ENCODE measurements around the gene BAK1. TPM values are rescaled to one million over a fixed set of nuclear protein-coding genes. Genes with fewer than 3 reads are reported as not detected.

BAK1 gene
- total and polyA plus RNA-seq, 2 experiments from 2014 or later: 18.6 to 33.1 TPM

DNA sequence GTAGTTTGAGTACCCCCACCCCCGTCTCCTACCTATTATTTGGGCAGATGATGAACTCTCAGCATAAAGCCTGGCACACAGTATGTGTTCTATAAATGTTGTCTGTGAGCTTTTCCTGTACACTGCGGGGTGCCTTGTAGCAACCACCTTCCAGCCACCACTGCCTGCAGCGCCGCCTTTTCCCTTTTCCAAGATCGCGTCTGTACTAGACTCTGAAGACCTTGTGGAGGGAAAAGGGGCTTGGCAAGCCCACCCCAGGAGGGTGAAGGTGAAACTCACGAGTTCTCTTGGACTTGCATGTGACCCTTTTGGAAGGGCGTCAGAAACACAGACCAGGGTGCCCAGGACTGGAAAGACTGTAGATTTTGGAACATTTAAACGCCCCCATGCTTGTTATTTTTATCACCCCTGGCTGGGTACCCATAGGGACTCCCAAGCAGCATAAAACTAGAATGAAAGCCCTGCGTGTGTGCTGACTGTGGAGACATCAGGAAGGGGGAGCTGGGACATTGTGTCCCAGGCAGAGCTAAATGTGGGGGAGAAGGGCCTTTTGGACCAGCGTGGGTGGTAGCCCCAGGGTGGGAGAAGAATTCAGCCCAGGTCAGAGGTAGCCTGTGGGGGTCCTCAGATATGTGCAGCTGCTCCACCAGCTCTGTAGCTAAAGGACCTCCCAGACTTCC, 8.3 kb downstream of the BAK1 start:
- H3K4me2 ChIP-seq: peak overlapping the region; percentile 93
- peak overlapping the region; percentile 92 for H2AFZ ChIP-seq
- H3K27ac ChIP-seq: peak overlapping the region; percentile 96
- no peaks in the 10 kb centered on the region for H3K79me2 ChIP-seq
- H3K36me3 ChIP-seq (replicated peaks; ENCODE audit: insufficient read depth, low read depth): no peaks in the 10 kb centered on the region
- no peaks in the 10 kb centered on the region for H4K20me1 ChIP-seq (ENCODE audit: insufficient read depth, poor library complexity, severe bottlenecking)
- peak overlapping the region; percentile 76 for H3K4me3 ChIP-seq
- no peaks in the 10 kb centered on the region for H3K27me3 ChIP-seq
- no peaks in the 10 kb centered on the region for H3K9me3 ChIP-seq (ENCODE audit: low read depth)
- 80% methylated on average over 11 of the region's 11 CpGs for WGBS (ENCODE audit: low lambda C conversion rate, missing lambda C conversion rate)
- TF ChIP-seq, protein P1, sequence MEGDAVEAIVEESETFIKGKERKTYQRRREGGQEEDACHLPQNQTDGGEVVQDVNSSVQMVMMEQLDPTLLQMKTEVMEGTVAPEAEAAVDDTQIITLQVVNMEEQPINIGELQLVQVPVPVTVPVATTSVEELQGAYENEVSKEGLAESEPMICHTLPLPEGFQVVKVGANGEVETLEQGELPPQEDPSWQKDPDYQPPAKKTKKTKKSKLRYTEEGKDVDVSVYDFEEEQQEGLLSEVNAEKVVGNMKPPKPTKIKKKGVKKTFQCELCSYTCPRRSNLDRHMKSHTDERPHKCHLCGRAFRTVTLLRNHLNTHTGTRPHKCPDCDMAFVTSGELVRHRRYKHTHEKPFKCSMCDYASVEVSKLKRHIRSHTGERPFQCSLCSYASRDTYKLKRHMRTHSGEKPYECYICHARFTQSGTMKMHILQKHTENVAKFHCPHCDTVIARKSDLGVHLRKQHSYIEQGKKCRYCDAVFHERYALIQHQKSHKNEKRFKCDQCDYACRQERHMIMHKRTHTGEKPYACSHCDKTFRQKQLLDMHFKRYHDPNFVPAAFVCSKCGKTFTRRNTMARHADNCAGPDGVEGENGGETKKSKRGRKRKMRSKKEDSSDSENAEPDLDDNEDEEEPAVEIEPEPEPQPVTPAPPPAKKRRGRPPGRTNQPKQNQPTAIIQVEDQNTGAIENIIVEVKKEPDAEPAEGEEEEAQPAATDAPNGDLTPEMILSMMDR (IDR thresholded peaks at IDR 0.05; ENCODE audit: poor library complexity): no peak
- TF ChIP-seq EZH2phosphoT487 (IDR thresholded peaks at IDR 0.05; ENCODE audit: low read depth, severe bottlenecking, unreplicated experiment) (no peak), EZH2 (IDR thresholded peaks at IDR 0.05; ENCODE audit: borderline replicate concordance) (no peak)
- no peak for DNase-seq (ENCODE audit: low spot score)
- no peaks in the 10 kb centered on the region for H3K9me2 ChIP-seq (replicated peaks; ENCODE audit: insufficient read depth)
- H3K4me1 ChIP-seq (ENCODE audit: insufficient read depth): no peaks in the 10 kb centered on the region

DNA sequence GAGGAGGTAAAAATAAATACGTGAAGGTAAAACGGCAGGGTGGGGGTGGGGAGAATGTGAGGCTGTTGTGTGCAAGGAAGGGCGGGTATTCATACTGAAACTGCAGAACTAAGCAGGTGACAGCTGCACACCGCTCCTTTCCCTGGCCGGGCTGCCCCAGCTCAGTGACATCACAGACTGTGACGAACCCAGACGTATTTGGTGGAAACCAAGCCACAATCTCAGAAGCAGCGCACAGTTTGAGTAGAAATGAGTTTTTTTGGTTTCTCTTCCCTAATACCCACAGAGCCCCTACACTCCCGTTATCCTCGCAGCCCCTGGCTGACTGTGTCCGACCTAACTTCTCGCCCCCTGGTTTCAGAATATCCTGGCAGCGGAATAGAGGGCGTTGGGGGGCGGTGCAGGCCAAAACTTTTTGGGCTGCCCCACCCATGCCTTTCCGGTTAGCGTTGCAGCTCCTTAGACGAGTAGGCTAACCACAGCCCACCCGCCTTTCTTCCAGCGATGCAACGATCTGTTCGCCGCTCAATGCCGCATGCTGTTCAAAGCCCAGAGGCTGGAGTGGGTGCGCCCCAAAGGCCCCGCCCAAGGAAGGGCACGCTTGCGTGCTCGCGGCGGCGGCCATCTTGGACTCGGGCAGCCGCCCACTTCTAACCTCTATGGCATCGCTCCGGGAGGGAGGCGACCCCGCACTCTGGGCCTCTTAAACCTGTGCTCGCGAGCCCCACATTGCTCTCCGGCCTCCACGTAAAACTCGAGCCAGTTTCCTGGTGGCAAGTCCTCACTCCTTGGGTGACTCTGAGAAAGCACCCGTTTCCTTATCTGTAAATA, 9.1 kb downstream of the BAK1 start:
- no peaks in the 10 kb centered on the region for H3K4me1 ChIP-seq (ENCODE audit: insufficient read depth)
- peak overlapping the region; percentile 92 for H2AFZ ChIP-seq
- H3K9me3 ChIP-seq (ENCODE audit: low read depth): no peaks in the 10 kb centered on the region
- H3K4me2 ChIP-seq: peak overlapping the region; percentile 93
- H3K9me2 ChIP-seq (replicated peaks; ENCODE audit: insufficient read depth): no peaks in the 10 kb centered on the region
- peak; percentile 90 for DNase-seq (ENCODE audit: low spot score)
- H3K4me3 ChIP-seq: peak overlapping the region; percentile 76
- peak overlapping the region; percentile 96 for H3K27ac ChIP-seq
- no peaks in the 10 kb centered on the region for H3K79me2 ChIP-seq
- WGBS (ENCODE audit: low lambda C conversion rate, missing lambda C conversion rate): 3% methylated on average over 44 of the region's 44 CpGs
- no peaks in the 10 kb centered on the region for H3K36me3 ChIP-seq (replicated peaks; ENCODE audit: insufficient read depth, low read depth)
- H3K27me3 ChIP-seq: no peaks in the 10 kb centered on the region
- TF ChIP-seq, protein P1 (IDR thresholded peaks at IDR 0.05; ENCODE audit: poor library complexity): no peak
- TF ChIP-seq EZH2phosphoT487 (IDR thresholded peaks at IDR 0.05; ENCODE audit: low read depth, severe bottlenecking, unreplicated experiment): no peak
- TF ChIP-seq EZH2 (IDR thresholded peaks at IDR 0.05; ENCODE audit: borderline replicate concordance): no peak
- H4K20me1 ChIP-seq (ENCODE audit: insufficient read depth, poor library complexity, severe bottlenecking): no peaks in the 10 kb centered on the region

DNA sequence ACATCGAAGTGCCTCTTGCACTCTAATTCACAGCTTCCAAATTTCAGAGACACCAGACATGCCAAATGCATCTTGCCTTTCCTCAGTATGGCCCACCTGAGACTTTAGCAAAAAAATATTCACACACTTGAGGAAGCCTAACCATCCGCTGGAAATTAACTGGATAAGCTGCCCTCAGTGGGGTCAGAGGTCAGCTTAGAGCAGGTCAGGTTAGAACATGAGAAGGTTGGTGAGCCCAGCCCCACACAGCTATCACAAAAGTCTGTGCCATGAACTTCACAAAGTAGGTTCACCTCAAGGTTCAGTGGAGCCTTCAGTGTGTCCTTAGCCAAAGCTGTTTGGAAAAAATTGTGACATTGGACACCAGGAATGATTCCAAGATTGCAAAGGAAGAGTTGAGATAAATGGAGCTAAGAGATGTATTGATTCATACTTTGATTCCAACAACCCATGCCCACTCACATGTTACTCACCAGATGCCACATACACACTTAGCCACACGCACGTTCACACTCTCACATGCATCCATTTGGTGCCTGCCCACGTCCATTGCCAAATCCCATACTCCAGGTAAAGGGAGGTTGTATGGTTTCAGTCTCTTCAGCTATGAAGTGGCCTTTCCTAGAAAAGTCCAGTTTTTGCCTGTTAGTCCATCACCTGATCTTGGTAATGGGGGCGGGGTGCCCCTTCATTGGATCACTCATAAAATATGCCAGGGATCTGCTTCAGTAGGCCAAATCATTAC, 11.1 kb downstream of the BAK1 start:
- no peaks in the 10 kb centered on the region for H3K4me1 ChIP-seq (ENCODE audit: insufficient read depth)
- no peaks in the 10 kb centered on the region for H3K27me3 ChIP-seq
- H3K4me3 ChIP-seq: no peak overlapping the region
- H3K27ac ChIP-seq: no peak overlapping the region
- no peaks in the 10 kb centered on the region for H4K20me1 ChIP-seq (ENCODE audit: insufficient read depth, poor library complexity, severe bottlenecking)
- no peaks in the 10 kb centered on the region for H3K36me3 ChIP-seq (replicated peaks; ENCODE audit: insufficient read depth, low read depth)
- H3K4me2 ChIP-seq: no peak overlapping the region
- H3K79me2 ChIP-seq: no peaks in the 10 kb centered on the region
- no peak overlapping the region for H2AFZ ChIP-seq
- WGBS (ENCODE audit: low lambda C conversion rate, missing lambda C conversion rate): 97% methylated on average over 6 of the region's 6 CpGs
- H3K9me2 ChIP-seq (replicated peaks; ENCODE audit: insufficient read depth): no peaks in the 10 kb centered on the region
- DNase-seq (ENCODE audit: low spot score): no peak
- TF ChIP-seq EZH2 (IDR thresholded peaks at IDR 0.05; ENCODE audit: borderline replicate concordance): no peak
- no peak for TF ChIP-seq EZH2phosphoT487 (IDR thresholded peaks at IDR 0.05; ENCODE audit: low read depth, severe bottlenecking, unreplicated experiment)
- TF ChIP-seq, protein P1 (IDR thresholded peaks at IDR 0.05; ENCODE audit: poor library complexity): no peak
- no peaks in the 10 kb centered on the region for H3K9me3 ChIP-seq (ENCODE audit: low read depth)

Measured in hepatocyte (in vitro differentiated cells).